H9 (cell line): ENCODE results near the gene TBATA. TPM values are rescaled to one million over a fixed set of nuclear protein-coding genes. Genes with fewer than 3 reads are reported as not detected.

Experiments
- DNase-seq: peaks from one replicate; pipeline ENCODE4 v3.0.0-alpha.2; 2017
- H2AFZ ChIP-seq: one replicate; pipeline ENCODE4 v1.6.1; 2013; ENCODE audit warnings: mild to moderate bottlenecking, low read length, control low read depth, moderate library complexity
- H2AK5ac ChIP-seq: 2 replicates; pipeline ENCODE4 v1.6.1; 2013; ENCODE audit warnings: low read length, control low read depth, mixed read lengths; ENCODE audit not compliant: insufficient read length
- H2BK120ac ChIP-seq: one replicate; pipeline ENCODE4 v1.6.1; 2013; ENCODE audit warnings: low read depth, mild to moderate bottlenecking, low read length, control low read depth, inconsistent platforms; ENCODE audit not compliant: poor library complexity, severe bottlenecking
- H2BK12ac ChIP-seq: 2 replicates; pipeline ENCODE4 v1.6.1; 2013; ENCODE audit warnings: low read length, control low read depth, mixed read lengths, low read depth; ENCODE audit not compliant: insufficient read length
- H2BK15ac ChIP-seq: 2 replicates; pipeline ENCODE4 v1.6.1; 2013; ENCODE audit warnings: low read depth, low read length, control low read depth
- H2BK20ac ChIP-seq: one replicate; pipeline ENCODE4 v1.6.1; 2013; ENCODE audit warnings: low read depth, mild to moderate bottlenecking, low read length, control low read depth, inconsistent platforms; ENCODE audit not compliant: poor library complexity, severe bottlenecking
- H2BK5ac ChIP-seq: 2 replicates; pipeline ENCODE4 v1.6.1; 2013; ENCODE audit warnings: low read length, control low read depth, mixed read lengths; ENCODE audit not compliant: insufficient read length
- H3K14ac ChIP-seq: 2 replicates; pipeline ENCODE4 v1.6.1; 2013; ENCODE audit warnings: low read length, control low read depth; ENCODE audit not compliant: insufficient read depth
- H3K18ac ChIP-seq: 2 replicates; pipeline ENCODE4 v1.6.1; 2013; ENCODE audit warnings: low read depth, mild to moderate bottlenecking, mixed read lengths, low read length, control low read depth; ENCODE audit not compliant: insufficient read length
- H3K23ac ChIP-seq: 2 replicates; pipeline ENCODE4 v1.6.1; 2013; ENCODE audit warnings: low read length, control low read depth, mixed read lengths, low read depth; ENCODE audit not compliant: insufficient read length
- H3K23me2 ChIP-seq: 2 replicates; pipeline ENCODE4 v1.6.1; 2013; ENCODE audit warnings: low read depth, mild to moderate bottlenecking, mixed read lengths, low read length, control low read depth; ENCODE audit not compliant: insufficient read length, poor library complexity, severe bottlenecking
- H3K27ac ChIP-seq: 2 replicates; pipeline ENCODE4 v1.5.1; 2013; ENCODE audit warnings: low read length, control low read depth, mixed read lengths, low read depth; ENCODE audit not compliant: insufficient read length
- H3K27me3 ChIP-seq: 2 replicates; pipeline ENCODE4 v1.6.1; 2013; ENCODE audit warnings: low read length, control low read depth, inconsistent platforms; ENCODE audit not compliant: insufficient read depth
- H3K4ac ChIP-seq: 2 replicates; pipeline ENCODE4 v1.6.1; 2013; ENCODE audit warnings: low read depth, mild to moderate bottlenecking, control low read depth, inconsistent platforms, low read length, moderate library complexity
- H3K4me1 ChIP-seq: 2 replicates; pipeline ENCODE4 v1.6.1; 2013; ENCODE audit warnings: low read length, control low read depth, inconsistent platforms; ENCODE audit not compliant: insufficient read depth
- H3K4me2 ChIP-seq: 2 replicates; pipeline ENCODE4 v1.6.1; 2013; ENCODE audit warnings: low read length, control low read depth, mixed read lengths; ENCODE audit not compliant: insufficient read length, insufficient read depth
- H3K56ac ChIP-seq: 2 replicates; pipeline ENCODE4 v1.6.1; 2013; ENCODE audit warnings: low read depth, mild to moderate bottlenecking, mixed read lengths, low read length, control low read depth; ENCODE audit not compliant: insufficient read length
- H3K79me1 ChIP-seq: 2 replicates; pipeline ENCODE4 v1.6.1; 2013; ENCODE audit warnings: low read depth, mild to moderate bottlenecking, moderate library complexity, low read length, control low read depth, inconsistent platforms; ENCODE audit not compliant: insufficient read depth, poor library complexity, severe bottlenecking
- H3K79me2 ChIP-seq: 2 replicates; pipeline ENCODE4 v1.6.1; 2013; ENCODE audit warnings: low read length, control low read depth, inconsistent platforms; ENCODE audit not compliant: insufficient read depth
- H3K9ac ChIP-seq: 2 replicates; pipeline ENCODE4 v1.6.1; 2013; ENCODE audit warnings: low read length, control low read depth, mixed read lengths; ENCODE audit not compliant: insufficient read length; ENCODE audit errors: extremely low read depth
- H3K9me3 ChIP-seq: one replicate; pipeline ENCODE4 v1.6.1; 2013; ENCODE audit warnings: low read depth, low read length, inconsistent platforms; ENCODE audit not compliant: control insufficient read depth
- H3T11ph ChIP-seq: one replicate; pipeline ENCODE4 v1.6.1; 2013; ENCODE audit warnings: mild to moderate bottlenecking, low read length, control low read depth, inconsistent platforms
- H4K20me1 ChIP-seq: one replicate; pipeline ENCODE4 v1.6.1; 2013; ENCODE audit not compliant: control insufficient read depth, insufficient read length, insufficient read depth
- H4K5ac ChIP-seq: 2 replicates; pipeline ENCODE4 v1.6.1; 2013; ENCODE audit warnings: low read depth, mild to moderate bottlenecking, mixed read lengths, low read length, control low read depth; ENCODE audit not compliant: insufficient read length
- H4K8ac ChIP-seq: replicated peaks from 2 replicates; pipeline ENCODE4 v1.6.1; 2013; ENCODE audit warnings: low read length, control low read depth, mixed read lengths, low read depth; ENCODE audit not compliant: insufficient read length
- H4K91ac ChIP-seq: 2 replicates; pipeline ENCODE4 v1.6.1; 2013; ENCODE audit warnings: low read depth, mild to moderate bottlenecking, moderate library complexity, mixed read lengths, low read length, control low read depth; ENCODE audit not compliant: insufficient read length
- H3K27ac Mint-ChIP-seq, 3 experiments: 2 replicates in 2 of 3; 3 replicates in 1 of 3; pipeline ENCODE4 v1.8.0; 2020 to 2021; ENCODE audit warnings: mixed read lengths in 3 of 3, mild to moderate bottlenecking in 1 of 3, moderate library complexity in 1 of 3
- H3K27me3 Mint-ChIP-seq: 2 replicates; pipeline ENCODE4 v1.8.0; 2021; ENCODE audit warnings: low read depth, mild to moderate bottlenecking, moderate library complexity, mixed read lengths
- H3K36me3 Mint-ChIP-seq, 3 experiments: 2 replicates in 2 of 3; 3 replicates in 1 of 3; pipeline ENCODE4 v1.8.0; 2020 to 2021; ENCODE audit warnings: low read depth in 3 of 3, mixed read lengths in 3 of 3; ENCODE audit not compliant: insufficient read depth in 1 of 3
- H3K4me1 Mint-ChIP-seq, 2 experiments: 2 replicates each; pipeline ENCODE4 v1.8.0; 2020; ENCODE audit warnings: mixed read lengths in 2 of 2
- H3K4me3 Mint-ChIP-seq, 2 experiments: 2 replicates in 1 of 2; 3 replicates in 1 of 2; pipeline ENCODE4 v1.8.0; 2020 to 2021; ENCODE audit warnings: mild to moderate bottlenecking in 2 of 2, mixed read lengths in 2 of 2, moderate library complexity in 1 of 2
- H3K9me3 Mint-ChIP-seq, 2 experiments: 2 replicates in 1 of 2; 3 replicates in 1 of 2; pipeline ENCODE4 v1.8.0; 2020; ENCODE audit warnings: mild to moderate bottlenecking in 2 of 2, mixed read lengths in 2 of 2, moderate library complexity in 1 of 2
- WGBS: extraction: QIAGEN DNeasy Blood & Tissue Kit; methylation state at CpG from one replicate; pipeline ENCODE4 v1.1.7; 2013; ENCODE audit warnings: missing lambda C conversion rate, low lambda C conversion rate, mixed read lengths; ENCODE audit not compliant: insufficient read length; ENCODE audit errors: extremely low coverage; 5-methylcytosine and 5-hydroxymethylcytosine counted together
- total RNA-seq: library from RNA; stranded (reverse); gene quantifications from 2 replicates; pipeline ENCODE4 v1.2.1, GENCODE V29; 2021
- TF ChIP-seq, protein P1 (sequence below): fragments of 200-600 bp; sonication (generic); conservative IDR thresholded peaks from 3 replicates; pipeline ENCODE4 v1.8.0; 2021; ENCODE audit warnings: antibody characterized with exemption, mild to moderate bottlenecking

Gene TBATA
- total RNA-seq, 1 experiment from 2014 or later, result not detected

GRCh38 chr10:70775679-70776454, 9.3 kb downstream of the TBATA start:
- no peak overlapping the region for H3K23ac ChIP-seq
- Mint-ChIP-seq H3K9me3 (no peaks in the 10 kb centered on the region), H3K27me3 (peaks cover 1% of the 10 kb centered on the region), H3K4me1 (peaks cover 5 to 14% of the 10 kb centered on the region in 2 experiments; a peak in 3 of 4 replicates), H3K36me3 (no peaks in the 10 kb centered on the region; a peak in 2 of 7 replicates), H3K4me3 (no peak overlapping the region), H3K27ac (no peak overlapping the region)
- H2AFZ ChIP-seq, result no peak overlapping the region
- no peak overlapping the region for H3K4me2 ChIP-seq
- no peak overlapping the region for H4K8ac ChIP-seq
- H3K4me1 ChIP-seq, result no peaks in the 10 kb centered on the region
- no CpG with 5 or more reads among the region's 13 CpGs for WGBS
- peaks cover 2% of the 10 kb centered on the region for H4K20me1 ChIP-seq
- H2BK5ac ChIP-seq, result no peak overlapping the region
- no peak overlapping the region for H3T11ph ChIP-seq
- H3K14ac ChIP-seq, result no peak overlapping the region
- H2AK5ac ChIP-seq, result no peak overlapping the region
- no peaks in the 10 kb centered on the region for H3K79me2 ChIP-seq
- H3K79me1 ChIP-seq, result no peaks in the 10 kb centered on the region
- H2BK120ac ChIP-seq, result no peak overlapping the region
- H4K5ac ChIP-seq, result no peak overlapping the region
- H3K9me3 ChIP-seq, result no peaks in the 10 kb centered on the region
- H3K27ac ChIP-seq, result no peak overlapping the region
- no peak overlapping the region for H3K18ac ChIP-seq
- no peak overlapping the region for H2BK12ac ChIP-seq
- H3K27me3 ChIP-seq, result no peaks in the 10 kb centered on the region
- no peaks in the 10 kb centered on the region for H3K23me2 ChIP-seq
- no peak overlapping the region for H3K4ac ChIP-seq
- no peak overlapping the region for H3K9ac ChIP-seq
- TF ChIP-seq, protein P1, sequence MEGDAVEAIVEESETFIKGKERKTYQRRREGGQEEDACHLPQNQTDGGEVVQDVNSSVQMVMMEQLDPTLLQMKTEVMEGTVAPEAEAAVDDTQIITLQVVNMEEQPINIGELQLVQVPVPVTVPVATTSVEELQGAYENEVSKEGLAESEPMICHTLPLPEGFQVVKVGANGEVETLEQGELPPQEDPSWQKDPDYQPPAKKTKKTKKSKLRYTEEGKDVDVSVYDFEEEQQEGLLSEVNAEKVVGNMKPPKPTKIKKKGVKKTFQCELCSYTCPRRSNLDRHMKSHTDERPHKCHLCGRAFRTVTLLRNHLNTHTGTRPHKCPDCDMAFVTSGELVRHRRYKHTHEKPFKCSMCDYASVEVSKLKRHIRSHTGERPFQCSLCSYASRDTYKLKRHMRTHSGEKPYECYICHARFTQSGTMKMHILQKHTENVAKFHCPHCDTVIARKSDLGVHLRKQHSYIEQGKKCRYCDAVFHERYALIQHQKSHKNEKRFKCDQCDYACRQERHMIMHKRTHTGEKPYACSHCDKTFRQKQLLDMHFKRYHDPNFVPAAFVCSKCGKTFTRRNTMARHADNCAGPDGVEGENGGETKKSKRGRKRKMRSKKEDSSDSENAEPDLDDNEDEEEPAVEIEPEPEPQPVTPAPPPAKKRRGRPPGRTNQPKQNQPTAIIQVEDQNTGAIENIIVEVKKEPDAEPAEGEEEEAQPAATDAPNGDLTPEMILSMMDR, result no peak
- DNase-seq, result peak; percentile 24
- H2BK20ac ChIP-seq, result no peak overlapping the region
- no peak overlapping the region for H4K91ac ChIP-seq
- no peak overlapping the region for H2BK15ac ChIP-seq
- no peak overlapping the region for H3K56ac ChIP-seq
